Vagina (tissue), 2 donors: ENCODE data around the gene TBL3. TPM values are rescaled to one million over a fixed set of nuclear protein-coding genes. Genes with fewer than 3 reads are reported as not detected.

ENCODE experiments used
- DNase-seq, 2 donors: peaks; one replicate each; pipeline ENCODE4 v3.0.0-alpha.2; 2017; ENCODE audit errors: extremely low spot score in 2 of 2
- H3K27ac ChIP-seq: fragments of 200-600 bp; sonication (generic); one replicate; pipeline ENCODE4 v1.5.1; 2019
- H3K27me3 ChIP-seq: fragments of 200-600 bp; sonication (generic); one replicate; pipeline ENCODE4 v1.5.1; 2019
- H3K36me3 ChIP-seq, 2 donors: fragments of 200-600 bp; sonication (generic); one replicate each; pipeline ENCODE4 v1.5.1; 2017 to 2019
- H3K4me1 ChIP-seq: fragments of 200-600 bp; sonication (generic); one replicate; pipeline ENCODE4 v1.5.1; 2019
- H3K4me3 ChIP-seq, 2 donors: fragments of 200-600 bp; sonication (generic); 1 replicate in 1 of 2; 2 replicates in 1 of 2; pipeline ENCODE4 v1.5.1; 2016 to 2019
- H3K9me3 ChIP-seq: fragments of 200-600 bp; sonication (generic); one replicate; pipeline ENCODE4 v1.5.1; 2019
- CTCF ChIP-seq, 3 experiments: fragments of 450-650 bp in 2 of 3; fragments of 200-600 bp in 1 of 3; sonication (generic) in 1 of 3; IDR thresholded peaks; one replicate each; pipeline ENCODE4 v1.5.1; 2017 to 2019; ENCODE audit warnings: antibody characterized with exemption in 3 of 3, mild to moderate bottlenecking in 2 of 3, moderate library complexity in 2 of 3
- POLR2A ChIP-seq, 2 donors: fragments of 450-650 bp; IDR thresholded peaks; one replicate each; pipeline ENCODE4 v1.6.1; 2017; ENCODE audit warnings: antibody characterized with exemption in 2 of 2, mild to moderate bottlenecking in 2 of 2, moderate library complexity in 2 of 2
- POLR2AphosphoS5 ChIP-seq, 2 donors: sonication (generic); formaldehyde crosslinking; IDR thresholded peaks; one replicate each; pipeline ENCODE4 v1.9.0; 2017; ENCODE audit warnings: antibody characterized with exemption in 2 of 2, mild to moderate bottlenecking in 2 of 2, low read depth in 1 of 2; ENCODE audit not compliant: insufficient read depth in 1 of 2
- intact Hi-C: fragments of 100-400 bp; cut with DNase I; formaldehyde crosslinking; loops from one replicate; pipeline ENCODE4 v1.15.1; 2023
- small RNA-seq: library from RNA; depleted of rRNA; stranded (forward); fragments of <200 nt; gene quantifications from one replicate; pipeline ENCODE3, GENCODE V24; 2016
- total RNA-seq: library from RNA; depleted of rRNA; stranded (reverse); fragments of >200 nt; gene quantifications from one replicate; pipeline ENCODE4 v1.2.3, GENCODE V29; 2016

TBL3 gene
- total RNA-seq, 1 donor from 2014 or later = 44.2 TPM

DNA sequence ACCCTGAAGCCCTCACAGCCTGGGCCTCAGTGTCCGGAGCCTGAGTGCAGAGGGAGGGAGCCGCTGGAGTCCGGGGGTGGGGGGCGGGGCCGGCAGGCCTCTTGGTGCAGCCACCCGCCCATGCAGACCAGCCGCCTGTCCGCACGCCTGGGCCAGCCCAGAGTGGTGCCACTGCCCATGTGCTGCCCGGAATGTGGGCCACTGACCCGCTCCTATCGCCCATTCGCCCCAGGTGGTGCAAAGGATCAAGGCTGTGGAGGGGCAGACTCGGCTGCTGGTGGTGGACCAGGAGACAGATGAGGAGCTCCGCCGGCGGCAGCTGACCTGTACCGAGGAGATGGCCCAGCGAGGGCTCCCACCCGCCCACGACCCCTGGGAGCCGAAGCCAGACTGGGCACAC, 57.5 kb downstream of the TBL3 start:
- TF ChIP-seq POLR2AphosphoS5 (IDR thresholded peaks at IDR 0.05; ENCODE audit: insufficient read depth in 1 of 2, low read depth in 1 of 2) = no peak
- TF ChIP-seq POLR2A (IDR thresholded peaks at IDR 0.05) = no peak
- Histone ChIP-seq H3K4me1 (peaks cover 82% of the 10 kb centered on the region), H3K27me3 (no peaks in the 10 kb centered on the region), H3K27ac (no peak overlapping the region), H3K36me3 (no peaks in the 10 kb centered on the region), H3K9me3 (no peaks in the 10 kb centered on the region), H3K4me3 (peak overlapping the region in 1 of 2 donors; percentile 7)
- no peak for DNase-seq
- intact Hi-C loops = no loop called here

DNA sequence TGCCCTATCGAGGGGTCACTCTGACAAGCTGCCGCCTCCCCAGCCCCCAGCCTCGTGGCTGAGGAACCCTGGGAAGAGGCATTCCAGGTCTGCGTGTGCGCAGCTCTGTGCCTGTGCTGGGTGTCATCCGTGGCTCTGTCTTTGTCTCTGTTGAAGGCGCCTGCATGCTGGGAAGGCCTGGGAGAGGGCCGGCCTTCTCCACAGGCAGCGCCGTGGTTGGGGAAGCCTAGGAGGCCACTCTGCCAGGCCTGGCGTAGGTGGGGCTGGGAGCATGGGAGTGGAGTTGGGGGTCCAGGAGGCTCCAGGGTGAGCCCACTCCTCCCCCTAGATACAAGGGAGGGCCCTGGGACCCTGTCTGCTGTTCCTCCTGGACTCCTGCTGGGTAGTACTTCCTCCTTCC, 58.2 kb downstream of the TBL3 start:
- peaks cover 87% of the 10 kb centered on the region for H3K4me1 ChIP-seq
- TF ChIP-seq POLR2AphosphoS5 (IDR thresholded peaks at IDR 0.05; ENCODE audit: insufficient read depth in 1 of 2, low read depth in 1 of 2) = no peak
- no peak for TF ChIP-seq POLR2A (IDR thresholded peaks at IDR 0.05)
- TF ChIP-seq CTCF (IDR thresholded peaks at IDR 0.05) = no peak
- H3K4me3 ChIP-seq = no peak overlapping the region
- no peak overlapping the region for H3K27ac ChIP-seq
- no peaks in the 10 kb centered on the region for H3K27me3 ChIP-seq
- H3K36me3 ChIP-seq = no peaks in the 10 kb centered on the region
- no peak for DNase-seq
- no peaks in the 10 kb centered on the region for H3K9me3 ChIP-seq
- intact Hi-C loops = no loop called here

- TF ChIP-seq POLR2AphosphoS5 (IDR thresholded peaks at IDR 0.05; ENCODE audit: insufficient read depth in 1 of 2, low read depth in 1 of 2) (peak in 1 of 2 donors; percentile 8), POLR2A (IDR thresholded peaks at IDR 0.05) (no peak)
- DNase-seq = no peak
- Histone ChIP-seq H3K36me3 (no peaks in the 10 kb centered on the region), H3K4me3 (no peak overlapping the region), H3K9me3 (no peaks in the 10 kb centered on the region), H3K27me3 (no peaks in the 10 kb centered on the region), H3K27ac (peak overlapping the region; percentile 89), H3K4me1 (peaks cover 87% of the 10 kb centered on the region)
- intact Hi-C loops = no loop called here
These were observed 59.3 kb downstream of the TBL3 start for GRCh38 chr16:2031081-2031577.

Small RNA genes within 50 kb of the gene (small RNA-seq; reads per million reads assigned to genes)
- gene AC005363.2 = not detected
- not detected for gene RN7SL219P
- gene SNORA10 = not detected
- not detected for gene SNORA64

Other genes starting within 250 kb of the TBL3 start
- 96.0 TPM for gene NME3, start 200.5 kb upstream of the TBL3 start, total RNA-seq
- 13.5 TPM for gene EME2, start 199.2 kb upstream of the TBL3 start, total RNA-seq
- 89.6 TPM for gene MRPS34, start 198.9 kb upstream of the TBL3 start, total RNA-seq
- 75.9 TPM for gene SPSB3, start 189.5 kb upstream of the TBL3 start, total RNA-seq
- gene NUBP2, start 189.1 kb upstream of the TBL3 start, total RNA-seq = 40.8 TPM
- gene IGFALS, start 178.3 kb upstream of the TBL3 start, total RNA-seq = not detected
- gene HAGH, start 145.2 kb upstream of the TBL3 start, total RNA-seq = 71.5 TPM
- gene FAHD1, start 144.8 kb upstream of the TBL3 start, total RNA-seq = 53.5 TPM
- gene MEIOB, start 99.9 kb upstream of the TBL3 start, total RNA-seq = not detected
- gene HS3ST6, start 53.6 kb upstream of the TBL3 start, total RNA-seq = 4.4 TPM
- gene MSRB1, start 28.9 kb upstream of the TBL3 start, total RNA-seq = 53.0 TPM
- not detected for gene RPL3L, start 17.4 kb upstream of the TBL3 start, total RNA-seq
- 132 TPM for gene NDUFB10, start 12.5 kb upstream of the TBL3 start, total RNA-seq
- gene RPS2, start 7.2 kb upstream of the TBL3 start, total RNA-seq = 3,117 TPM
- not detected for gene RNF151, start 5.2 kb upstream of the TBL3 start, total RNA-seq
- gene NOXO1, start 9.4 kb downstream of the TBL3 start, total RNA-seq = 1.2 TPM
- gene GFER, start 12.1 kb downstream of the TBL3 start, total RNA-seq = 11.5 TPM
- 8.3 TPM for gene SYNGR3, start 17.9 kb downstream of the TBL3 start, total RNA-seq
- 51.8 TPM for gene ZNF598, start 37.8 kb downstream of the TBL3 start, total RNA-seq
- not detected for gene NPW, start 47.7 kb downstream of the TBL3 start, total RNA-seq
- gene NHERF2, start 54.8 kb downstream of the TBL3 start, total RNA-seq = 44.7 TPM
- gene NTHL1, start 75.8 kb downstream of the TBL3 start, total RNA-seq = 28.5 TPM
- 78.6 TPM for gene TSC2, start 75.9 kb downstream of the TBL3 start, total RNA-seq
- 153 TPM for gene PKD1, start 163.8 kb downstream of the TBL3 start, total RNA-seq
- 1.5 TPM for gene RAB26, start 176.6 kb downstream of the TBL3 start, total RNA-seq
- gene TRAF7, start 183.7 kb downstream of the TBL3 start, total RNA-seq = 38.8 TPM
- gene CASKIN1, start 224.6 kb downstream of the TBL3 start, total RNA-seq = 0.25 TPM
- 51.6 TPM for gene MLST8, start 233.4 kb downstream of the TBL3 start, total RNA-seq
- 9.6 TPM for gene BRICD5, start 238.8 kb downstream of the TBL3 start, total RNA-seq
- gene PGP, start 242.8 kb downstream of the TBL3 start, total RNA-seq = 15.5 TPM